G401 (cell line): Measurements from ENCODE around the gene FANCI. TPM values are rescaled to one million over a fixed set of nuclear protein-coding genes. Genes with fewer than 3 reads are reported as not detected.
"Not testable (repeated sequence)": the region's sequence is repeated elsewhere in the genome, so short reads cannot be mapped to it uniquely, and the experiment has no call there.

ENCODE experiments used
- DNase-seq: peaks from one replicate; pipeline ENCODE4 v3.0.0-alpha.2; 2015; ENCODE audit warnings: low spot score
- in situ Hi-C: cut with HindIII; loops from 2 replicates; pipeline ENCODE4 v1.10.0; 2016; ENCODE audit warnings: low sequenced_read_pairs, mixed read lengths
- total RNA-seq: library from RNA; depleted of rRNA; stranded (reverse); fragments of >200 nt; shearing (Covaris generic); gene quantifications from 2 replicates; pipeline ENCODE4 v1.2.3, GENCODE V29; 2014

FANCI gene
- total RNA-seq, 1 experiment from 2014 or later, result 40.9 TPM

DNA sequence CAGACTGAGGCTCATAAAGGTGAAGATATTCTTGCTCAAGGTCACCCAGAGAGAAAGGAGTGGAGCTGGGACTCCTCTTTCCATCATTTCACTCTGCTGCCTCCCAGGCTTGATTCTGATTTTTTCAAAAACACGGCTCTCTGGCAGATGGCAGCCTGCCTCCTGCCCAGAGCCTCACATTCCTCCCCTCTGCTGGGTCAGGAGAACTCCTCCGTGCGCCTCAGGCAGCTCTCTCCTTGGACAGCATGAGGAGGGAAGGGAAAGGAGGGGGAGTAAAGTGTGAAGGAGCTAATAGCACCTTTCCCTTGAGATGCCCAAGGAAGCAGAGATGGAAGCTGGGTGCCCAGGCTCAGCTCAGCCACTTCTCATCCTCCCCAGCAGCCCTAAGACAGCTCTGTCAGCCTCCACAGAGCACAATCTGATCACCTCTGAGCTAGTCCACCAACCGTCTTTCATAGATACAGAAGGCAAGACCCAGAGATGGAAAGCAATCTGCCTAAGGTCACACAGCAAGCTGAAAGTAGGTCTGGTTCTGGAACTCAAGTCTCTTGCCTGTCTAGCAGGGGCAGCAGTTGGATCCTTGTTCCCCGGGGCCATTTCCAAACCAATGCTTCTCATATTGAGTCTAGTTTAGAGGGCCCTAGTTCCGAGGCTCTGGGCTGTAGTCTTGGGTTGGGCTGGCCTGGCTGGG, 25.9 kb upstream of the FANCI start:
- DNase-seq, result no peak
- in situ Hi-C loops, result loop anchor here (5.0 kb wide), 1 partner anchor 59 kb away; no protein-coding TSS in a partner anchor

DNA sequence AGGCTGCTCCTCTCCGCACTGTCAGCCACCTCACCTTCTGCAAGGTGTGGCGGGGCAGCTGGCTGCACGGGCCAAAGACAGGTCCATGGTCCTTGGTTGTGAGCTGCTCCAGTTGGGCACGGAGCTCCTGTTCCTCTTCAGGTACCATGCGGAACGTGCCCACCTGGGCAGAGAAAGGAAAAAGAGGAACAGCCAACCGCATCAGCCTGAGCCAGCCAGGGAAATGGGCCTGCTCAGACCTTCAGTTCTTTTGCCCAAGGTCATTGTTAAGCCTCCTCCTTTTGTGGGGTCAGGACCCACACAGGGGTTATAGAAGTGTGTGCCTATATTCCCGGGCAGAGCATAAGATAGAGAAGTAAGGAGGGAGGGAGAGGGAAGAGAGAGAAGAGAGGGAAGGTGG, 25.2 kb upstream of the FANCI start:
- DNase-seq, result no peak
- in situ Hi-C loops, result loop anchor here (5.0 kb wide), 1 partner anchor 59 kb away; no protein-coding TSS in a partner anchor

DNA sequence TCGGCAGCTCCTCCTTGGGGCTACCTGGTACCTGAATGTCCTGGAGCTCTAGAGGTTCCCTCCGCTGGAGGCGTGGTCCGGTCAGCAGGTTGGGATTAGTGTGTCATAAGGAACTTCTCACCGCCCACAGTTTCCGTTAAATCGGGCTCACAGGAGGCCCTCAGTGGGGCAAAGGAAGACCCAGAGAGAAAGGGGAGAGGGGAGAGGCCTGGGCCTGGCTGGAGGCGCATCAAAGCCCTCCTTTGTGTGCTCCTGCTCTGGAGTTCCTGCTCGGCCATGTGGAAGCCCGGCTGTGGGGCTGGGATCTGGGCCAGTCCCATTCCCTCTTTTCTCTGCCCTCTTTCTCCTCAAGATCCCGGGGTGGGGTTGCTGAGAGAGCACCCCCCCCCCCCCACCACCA, 22.2 kb upstream of the FANCI start, which contains the start of gene RLBP1:
RLBP1 (minus strand) TSS at position 37 of the 400 bp plus-strand sequence. CDS start 2,604 bp downstream, outside the sequence.
- no peak for DNase-seq
- in situ Hi-C loops, result no loop called here

DNA sequence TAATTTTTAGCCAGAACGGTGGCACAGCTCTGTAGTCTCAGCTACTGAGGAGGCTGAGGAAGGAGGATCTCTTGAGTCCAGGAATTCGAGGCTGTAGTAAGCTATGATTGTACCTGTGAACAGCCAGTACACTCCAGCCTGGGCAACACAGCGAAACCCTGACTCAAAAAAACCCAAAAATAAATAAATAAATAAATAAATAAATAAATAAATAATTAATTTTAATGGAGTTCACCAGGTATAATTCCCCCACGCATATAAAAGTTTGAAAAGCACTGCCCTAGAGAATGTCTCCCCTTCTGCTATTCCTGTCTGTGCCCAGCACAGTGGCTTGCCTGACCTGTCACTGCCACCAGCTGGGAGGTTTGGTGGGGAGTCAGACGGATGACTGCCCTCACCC, 18.2 kb upstream of the FANCI start:
- in situ Hi-C loops, result no loop called here
- DNase-seq, result no peak

DNA sequence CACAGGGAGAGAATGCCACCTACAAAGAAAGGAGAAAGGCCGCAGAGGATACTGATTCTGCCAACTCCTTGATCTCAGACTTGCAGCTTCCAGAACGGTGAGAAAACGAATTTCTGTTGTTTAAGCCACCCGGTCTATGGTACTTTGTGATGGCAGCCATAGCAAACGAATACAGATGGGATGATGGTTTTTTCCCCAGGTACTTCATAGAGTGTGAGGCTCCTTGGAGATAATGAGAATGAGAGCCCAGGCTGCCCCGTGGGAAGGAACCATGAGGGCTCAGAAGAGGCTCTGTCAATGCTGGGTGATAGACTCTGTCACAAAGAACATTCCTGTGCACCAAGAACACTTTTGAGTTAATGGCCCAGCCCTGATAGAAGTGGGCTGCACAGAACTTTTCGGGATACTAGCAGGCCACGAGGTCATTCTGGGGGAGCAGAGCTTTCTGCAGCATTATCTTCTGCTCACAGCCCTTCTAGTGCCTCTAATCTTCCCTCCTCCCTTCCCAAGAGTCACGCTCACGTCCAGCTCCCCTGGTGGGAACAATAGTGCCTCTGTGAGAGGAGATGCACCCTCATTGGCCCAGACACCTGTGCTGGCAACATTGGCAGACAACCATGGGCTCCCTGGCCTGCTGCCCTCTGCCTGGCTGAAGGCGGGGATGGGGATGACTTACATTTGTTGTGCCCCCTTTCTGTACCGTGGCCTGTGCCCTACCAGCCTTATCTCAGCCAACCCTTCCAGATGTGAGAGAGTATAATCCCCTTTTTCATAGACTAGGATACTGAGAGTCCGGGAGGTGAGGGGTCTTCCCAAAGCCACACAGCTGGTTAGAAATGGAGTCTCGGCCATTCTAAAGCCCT, 17.2 kb upstream of the FANCI start:
- no peak for DNase-seq
- in situ Hi-C loops, result no loop called here

DNA sequence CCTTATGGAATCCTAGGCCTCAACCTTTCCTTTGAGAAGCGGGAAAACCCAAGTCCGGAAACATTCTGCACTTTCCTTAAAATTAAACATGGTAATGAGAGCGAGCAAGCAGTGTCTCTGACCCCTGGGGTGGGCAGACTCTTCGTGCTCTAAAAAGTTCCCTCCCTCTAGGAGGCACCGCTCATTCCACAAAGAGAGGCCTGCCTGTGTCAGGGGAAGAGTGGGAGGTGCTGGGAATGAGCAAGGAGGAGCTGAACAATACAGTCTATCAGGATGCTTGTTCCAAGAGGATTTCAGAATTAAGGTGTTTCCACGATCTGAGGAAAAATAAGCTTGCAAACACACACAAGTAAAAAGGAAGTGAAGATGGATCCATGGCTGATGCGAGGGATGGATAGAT, 16.4 kb upstream of the FANCI start:
- no peak for DNase-seq
- in situ Hi-C loops, result no loop called here

DNA sequence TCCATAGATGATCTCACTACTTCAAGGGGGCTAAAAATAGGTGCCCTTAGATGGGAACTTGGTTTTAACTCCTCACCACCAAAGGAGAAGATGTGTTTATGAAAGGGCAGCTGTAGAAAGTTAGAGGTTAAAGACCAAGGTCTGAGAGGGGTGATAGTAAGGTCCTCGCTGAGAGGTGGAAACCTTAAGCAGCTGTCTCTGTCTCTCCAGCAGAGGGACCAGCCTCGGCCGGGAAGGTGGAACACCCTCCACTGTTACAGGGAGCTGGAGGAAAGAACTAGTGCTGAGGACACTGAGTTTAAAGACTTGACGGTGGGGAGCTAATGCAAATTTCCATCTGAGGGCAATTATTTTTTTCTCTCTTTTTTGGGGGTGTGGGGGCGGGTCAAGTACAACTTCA, 13.5 kb upstream of the FANCI start:
- in situ Hi-C loops, result no loop called here
- no peak for DNase-seq

DNA sequence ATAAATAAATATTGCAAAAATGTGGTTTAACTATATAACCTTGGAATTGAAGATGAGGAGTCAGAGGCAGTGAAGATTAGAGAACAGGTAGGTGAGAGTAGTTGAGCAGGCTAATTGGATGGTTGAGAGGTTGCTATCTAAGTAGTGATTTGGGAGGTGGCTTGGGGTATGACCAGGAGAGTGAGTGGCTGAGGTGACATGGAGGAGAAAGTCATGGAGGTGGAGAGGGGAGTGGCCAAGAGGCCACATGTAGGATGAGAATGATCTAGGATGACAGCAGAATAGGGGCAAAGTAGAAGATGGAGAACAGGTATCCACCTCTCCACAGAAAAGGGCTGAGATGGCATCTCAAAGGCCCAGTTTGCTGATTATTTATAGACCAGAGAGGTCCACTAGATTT, 11.9 kb upstream of the FANCI start:
- in situ Hi-C loops, result no loop called here
- DNase-seq, result no peak

DNA sequence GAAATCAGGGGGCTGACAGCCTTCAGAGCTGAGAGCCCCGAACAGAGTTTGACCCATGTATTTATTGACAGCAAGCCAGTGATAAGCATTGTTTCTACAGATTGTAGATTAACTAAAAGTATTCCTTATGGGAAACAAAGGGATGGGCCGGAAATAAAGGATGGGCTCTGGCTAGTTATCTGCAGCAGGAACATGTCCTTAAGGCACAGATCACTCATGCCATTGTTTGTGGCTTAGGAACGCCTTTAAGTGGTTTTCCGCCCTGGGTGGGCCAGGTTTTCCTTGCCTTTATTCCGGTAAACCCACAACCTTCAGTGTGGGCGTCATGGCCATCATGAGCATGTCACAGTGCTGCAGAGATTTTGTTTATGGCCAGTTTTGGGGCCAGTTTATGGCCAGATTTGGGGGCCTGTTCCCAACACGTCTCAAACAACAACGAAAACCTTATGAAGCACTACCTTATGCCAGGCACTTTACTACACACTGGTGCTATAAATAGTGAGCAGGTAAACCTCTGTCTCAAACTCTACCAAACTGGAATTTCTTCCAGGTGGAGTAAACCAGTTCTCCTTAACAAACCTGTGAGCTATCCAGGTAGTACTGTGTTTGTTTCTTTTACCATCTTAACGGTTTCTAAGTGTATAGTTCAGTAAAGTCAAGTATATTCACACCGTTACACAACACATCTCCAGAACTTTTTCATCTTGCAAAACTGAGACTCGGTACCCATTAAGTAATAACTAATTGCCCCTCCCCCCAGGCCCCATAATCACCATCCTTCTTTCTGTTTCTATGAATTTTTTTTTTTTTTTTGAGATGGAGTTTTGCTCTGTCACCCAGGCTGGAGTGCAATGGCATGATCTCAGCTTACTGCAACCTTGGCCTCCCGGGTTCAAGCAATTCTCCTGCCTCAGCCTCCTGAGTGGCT, 3.6 kb upstream of the FANCI start:
- in situ Hi-C loops, DNase-seq: not testable (repeated sequence)

DNA sequence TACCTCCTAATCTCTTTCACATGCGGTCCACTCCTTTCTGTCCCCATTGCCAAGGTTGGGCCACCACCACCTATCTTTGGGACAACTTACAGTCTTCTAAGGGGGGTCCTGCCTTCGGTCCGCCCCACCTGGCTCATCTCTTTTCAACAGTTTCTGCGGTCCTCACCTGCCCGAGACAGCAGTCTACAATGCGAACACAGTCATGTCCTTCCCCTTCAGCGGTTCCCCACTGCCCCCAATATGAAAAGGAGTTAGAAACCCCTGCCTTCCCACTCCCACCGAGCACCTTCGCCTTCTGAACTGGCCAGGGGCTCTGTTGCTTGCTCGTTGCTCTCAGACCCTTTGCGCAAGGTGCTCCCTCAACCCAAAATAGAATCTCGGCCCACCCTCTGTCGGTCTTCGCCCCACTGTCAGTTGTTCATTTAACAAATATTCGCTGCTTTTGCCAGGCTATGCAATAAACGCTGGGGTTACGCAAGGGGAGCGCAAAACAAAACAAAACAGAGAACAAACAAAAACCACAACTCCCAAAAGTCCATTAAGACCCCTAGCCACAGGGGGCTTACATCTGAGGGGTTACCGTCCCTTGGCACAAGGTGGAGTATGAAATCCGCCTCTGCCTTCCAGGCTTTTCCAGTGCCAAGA, 611 bp upstream of the FANCI start:
- DNase-seq, result no peak
- in situ Hi-C loops, result no loop called here

DNA sequence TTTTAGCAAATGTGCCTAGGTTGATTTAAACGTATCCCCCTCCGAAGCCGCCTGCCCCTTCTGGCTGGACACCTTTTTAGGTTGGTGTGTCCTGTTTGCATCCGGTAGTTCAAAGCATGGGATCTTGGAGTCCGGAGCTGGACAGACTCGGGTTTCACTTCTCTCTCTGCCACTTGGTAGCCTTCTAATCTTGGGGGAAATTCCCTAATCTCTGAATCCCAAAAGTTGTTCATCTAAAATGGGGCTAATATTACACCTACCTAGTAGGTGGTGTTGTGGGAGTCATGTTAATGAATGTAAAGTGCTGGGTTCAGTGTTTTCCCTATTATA, 760 bp downstream of the FANCI start:
- in situ Hi-C loops, result no loop called here
- DNase-seq, result no peak

DNA sequence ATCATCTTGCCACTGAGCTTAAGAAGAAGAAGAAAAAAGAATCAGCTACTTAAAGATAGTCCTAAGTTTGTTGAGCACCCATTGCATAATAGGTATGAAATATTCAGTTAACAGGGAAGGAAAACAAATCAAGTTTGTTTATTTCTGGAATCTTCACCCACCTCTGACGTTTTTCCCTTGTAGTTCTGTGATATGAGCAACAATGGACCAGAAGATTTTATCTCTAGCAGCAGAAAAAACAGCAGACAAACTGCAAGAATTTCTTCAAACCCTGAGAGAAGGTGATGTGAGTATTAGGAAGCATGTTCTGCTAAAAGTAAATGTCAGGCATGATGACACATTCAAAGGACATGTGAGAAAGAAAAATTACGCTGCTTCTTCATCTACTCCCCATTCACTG, 3.7 kb downstream of the FANCI start:
- in situ Hi-C loops, result no loop called here
- DNase-seq, result no peak

DNA sequence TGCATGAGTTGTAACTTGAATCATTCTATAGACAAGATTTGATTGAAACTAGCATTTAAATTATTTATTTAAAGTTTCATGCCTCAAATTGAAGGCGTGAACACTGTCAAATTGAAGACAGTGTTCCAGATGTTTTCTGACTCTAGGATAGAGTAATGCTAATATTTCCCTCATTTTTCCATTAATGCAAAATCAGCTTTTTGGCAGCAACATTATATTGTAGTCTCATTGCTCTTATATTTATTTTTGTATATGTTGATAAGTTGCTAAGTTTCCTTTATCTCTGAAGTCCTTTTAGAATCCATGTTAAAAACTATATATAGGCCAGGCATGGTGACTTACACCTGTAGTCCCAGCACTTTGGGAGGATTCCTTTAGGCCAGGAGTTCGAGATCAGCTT, 4.8 kb downstream of the FANCI start:
- in situ Hi-C loops, result no loop called here
- no peak for DNase-seq

DNA sequence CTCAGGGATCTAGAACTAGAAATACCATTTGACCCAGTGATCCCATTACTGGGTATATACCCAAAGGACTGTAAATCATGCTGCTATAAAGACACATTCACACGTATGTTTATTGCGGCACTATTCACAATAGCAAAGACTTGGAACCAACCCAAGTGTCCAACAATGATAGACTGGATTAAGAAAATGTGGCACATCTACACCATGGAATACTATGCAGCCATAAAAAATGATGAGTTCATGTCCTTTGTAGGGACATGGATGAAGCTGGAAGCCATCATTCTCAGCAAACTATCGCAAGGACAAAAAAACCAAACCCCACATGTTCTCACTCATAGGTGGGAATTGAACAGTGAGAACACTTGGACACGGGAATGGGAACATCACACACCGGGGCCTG, 6.4 kb downstream of the FANCI start:
- in situ Hi-C loops, result loop anchor here (5.0 kb wide), 1 partner anchor 42 kb away; no protein-coding TSS in a partner anchor

DNA sequence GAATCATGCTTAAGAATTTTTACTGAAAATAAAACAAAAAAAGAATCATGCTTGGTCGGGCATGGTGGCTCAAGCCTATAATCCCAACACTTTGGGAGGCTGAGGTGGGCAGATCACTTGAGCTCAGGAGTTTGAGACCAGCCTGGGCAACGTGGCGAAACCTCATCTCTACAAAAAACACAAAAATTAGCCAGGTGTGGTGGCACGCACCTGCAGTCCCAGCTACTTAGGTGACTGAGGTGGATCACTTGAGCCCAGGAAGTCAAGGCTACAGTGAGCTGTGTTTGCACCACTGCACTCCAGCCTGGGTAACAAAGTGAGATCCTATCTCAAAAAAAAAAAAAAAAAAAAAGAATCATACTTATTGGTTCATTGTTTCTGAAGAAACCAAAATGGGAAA, 33.5 kb downstream of the FANCI start:
- DNase-seq, result not testable (repeated sequence)
- in situ Hi-C loops, result loop anchor here (5.0 kb wide), 1 partner anchor 60 kb away; no protein-coding TSS in a partner anchor

More for the DNA sequence above, 6.4 kb downstream of the FANCI start:
- DNase-seq, result not testable (repeated sequence)

DNA sequence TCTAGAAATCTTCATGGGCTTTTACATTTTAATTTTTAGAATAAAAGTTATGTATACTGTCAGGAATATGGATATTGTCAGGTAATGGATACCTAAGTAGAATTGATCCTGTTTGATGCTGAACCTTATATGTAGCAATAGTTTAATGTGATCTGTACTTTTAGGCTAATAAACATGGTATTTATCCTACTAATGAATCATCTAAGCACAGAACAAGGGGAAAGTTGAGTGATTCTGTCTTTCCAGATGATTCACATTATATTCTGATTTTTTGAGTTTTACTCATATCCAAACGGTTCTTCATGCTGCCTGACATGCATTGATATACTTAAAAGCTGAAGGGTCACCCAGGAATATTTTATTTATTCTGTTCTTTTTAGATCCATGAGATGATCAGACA, 34.5 kb downstream of the FANCI start:
- DNase-seq, result no peak
- in situ Hi-C loops, result loop anchor here (5.0 kb wide), 1 partner anchor 61 kb away; no protein-coding TSS in a partner anchor

DNA sequence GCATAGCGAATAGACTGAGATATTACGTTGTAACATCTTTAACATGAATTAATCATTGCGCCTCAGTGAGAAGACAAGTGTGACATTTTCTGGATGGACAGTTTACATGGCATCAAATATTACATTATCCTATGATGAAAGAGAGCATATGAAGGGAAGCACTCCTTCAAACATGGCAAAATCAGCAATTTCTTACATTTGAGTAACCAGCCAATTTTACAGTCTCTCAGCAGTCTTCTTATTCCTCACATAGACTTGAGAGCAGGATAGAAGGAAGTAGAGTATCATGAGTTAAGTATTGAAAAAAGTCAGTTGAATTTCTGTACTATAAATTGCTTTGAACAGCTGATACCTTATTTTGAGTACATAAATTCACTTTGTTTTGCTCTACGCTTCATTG, 38.9 kb downstream of the FANCI start:
- DNase-seq, result no peak
- in situ Hi-C loops, result no loop called here

DNA sequence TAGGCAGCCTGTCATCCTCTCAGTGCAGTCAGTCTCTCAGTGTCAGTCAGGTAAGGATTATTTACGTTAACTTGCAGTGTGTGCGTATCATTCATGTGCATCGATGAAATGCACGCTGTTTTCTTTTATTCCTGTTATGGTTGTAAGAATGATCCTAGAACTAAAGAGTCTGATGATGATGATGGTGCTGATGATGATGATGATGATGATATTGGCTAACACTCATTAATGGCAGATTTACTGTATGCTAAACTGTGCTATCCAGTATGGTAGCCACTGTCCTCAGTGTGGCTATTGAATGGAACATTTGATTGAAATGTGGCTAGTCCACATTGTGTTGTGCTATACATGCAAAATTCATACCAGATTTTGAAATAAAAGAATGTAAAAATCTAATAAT, 39.4 kb downstream of the FANCI start:
- in situ Hi-C loops, result no loop called here
- DNase-seq, result no peak

DNA sequence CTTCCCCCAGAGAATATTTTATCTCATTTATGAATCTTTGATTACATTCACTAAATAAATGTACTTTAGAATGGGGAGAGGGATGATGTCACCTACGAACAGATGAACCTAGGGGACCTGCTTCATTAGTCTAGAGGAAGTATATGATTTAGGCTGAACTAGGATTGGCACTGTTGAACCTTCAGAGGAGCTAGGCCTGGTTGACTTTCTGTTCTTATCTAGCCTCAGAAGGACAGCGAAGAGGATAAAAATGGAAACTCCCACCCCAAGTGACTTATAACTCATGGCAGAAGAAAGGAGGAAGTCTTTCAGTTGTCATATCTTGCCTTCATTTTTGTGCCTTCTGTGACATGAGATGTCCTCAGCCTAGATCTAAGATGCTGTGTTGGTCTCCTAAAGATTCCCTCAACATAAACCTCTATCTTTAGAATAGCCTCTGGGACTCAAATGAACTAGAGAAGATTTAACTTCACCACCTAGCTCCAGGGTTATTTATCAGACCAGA, 48.2 kb downstream of the FANCI start:
- in situ Hi-C loops, result loop anchor here (5.0 kb wide), 1 partner anchor 40 kb away; no protein-coding TSS in a partner anchor
- no peak for DNase-seq
